Body of pancreas (tissue), 4 donors: Measurements from ENCODE around the gene ARNT2.

Experiments
- CTCF ChIP-seq, 7 experiments: fragments of 450-650 bp in 4 of 7; fragments of 200-600 bp in 3 of 7; sonication (generic) in 3 of 7; IDR thresholded peaks; one replicate each; pipeline ENCODE4 v1.5.1; 2016 to 2019; ENCODE audit warnings: antibody characterized with exemption in 7 of 7
- POLR2A ChIP-seq, 3 donors: fragments of 450-650 bp; IDR thresholded peaks; one replicate each; pipeline ENCODE4 v1.6.1; 2016; ENCODE audit warnings: antibody characterized with exemption in 3 of 3, mild to moderate bottlenecking in 2 of 3

GRCh38 chr15:80605591-80606150 lies 201.5 kb downstream of the ARNT2 start:
- TF ChIP-seq POLR2A (IDR thresholded peaks at IDR 0.05) = no peak
- TF ChIP-seq CTCF (IDR thresholded peaks at IDR 0.05) = no peak
